ENCODE results near the gene CD3D.
A peak's percentile ranks its signal among the peaks of the same experiment; 100 is the strongest.

The CD3D gene

DNA sequence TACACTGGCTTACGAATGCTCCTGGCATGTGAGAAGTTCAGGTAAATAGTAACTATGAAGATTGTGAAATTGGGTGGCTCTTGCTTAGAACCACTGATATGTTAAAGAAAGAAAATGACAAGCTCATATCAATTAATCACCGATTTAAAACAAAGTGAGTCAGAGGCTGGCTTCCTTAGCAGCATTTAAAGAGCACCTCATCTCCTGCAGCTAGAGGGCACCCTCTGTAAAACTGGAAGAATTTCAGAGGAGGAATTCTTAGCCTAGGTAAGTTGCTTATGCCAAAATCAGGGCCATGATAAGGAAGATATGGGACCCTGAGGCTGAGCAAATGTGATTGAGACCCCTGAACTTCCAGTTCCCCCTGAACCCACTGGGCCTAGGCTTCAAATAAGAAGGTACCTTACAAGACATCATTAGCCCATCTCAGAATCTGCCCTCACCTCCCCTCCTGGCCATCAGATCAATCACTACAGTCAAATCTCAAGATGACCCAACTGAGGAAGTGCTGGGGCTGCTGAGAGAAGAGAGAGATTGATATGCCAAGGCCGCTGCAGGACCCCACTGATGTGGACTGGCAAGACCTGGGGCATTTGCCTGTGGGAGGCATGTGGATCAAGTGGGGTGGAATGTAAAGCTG lies 46.6 kb downstream of the CD3D start:
- DNase-seq, result peak; percentile 53

DNA sequence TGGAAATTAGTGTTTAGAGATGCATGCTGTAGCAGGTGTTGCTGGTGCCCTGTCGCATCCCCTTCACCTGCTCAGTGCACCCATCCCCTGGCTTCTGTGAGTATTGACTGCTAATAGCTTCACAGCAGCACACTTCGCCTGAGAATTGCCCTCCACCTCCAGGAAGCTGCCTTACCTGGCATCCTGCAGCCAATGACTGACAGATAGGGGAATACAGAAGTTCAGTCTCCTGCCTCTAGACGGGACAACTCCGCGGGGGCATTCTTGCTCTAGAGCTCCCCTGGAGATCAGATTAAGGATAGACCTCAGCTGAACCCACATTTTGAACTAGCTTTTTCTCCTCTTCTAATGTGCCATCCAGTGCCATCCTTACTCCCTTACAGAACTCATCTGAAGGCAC lies 47.3 kb downstream of the CD3D start:
- no peak for DNase-seq

DNA sequence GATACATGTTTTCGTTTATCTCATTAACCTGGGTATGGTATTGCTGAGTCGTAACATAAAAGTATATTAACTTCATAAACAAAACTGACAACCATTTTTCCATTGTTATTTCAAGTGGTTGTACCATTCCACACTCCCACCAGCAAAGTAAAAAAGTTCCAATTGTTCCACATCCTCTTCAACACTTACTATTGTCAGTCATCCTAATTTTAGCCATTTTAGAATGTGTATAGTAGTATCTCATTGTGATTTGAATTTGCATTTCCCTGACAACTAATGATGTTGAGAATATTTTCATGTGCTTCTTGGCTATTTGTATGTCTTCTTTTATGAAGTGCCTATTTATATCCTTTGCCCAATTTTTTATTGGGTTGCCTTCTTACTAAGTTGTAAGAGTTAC lies 48.5 kb downstream of the CD3D start:
- no peak for DNase-seq

DNA sequence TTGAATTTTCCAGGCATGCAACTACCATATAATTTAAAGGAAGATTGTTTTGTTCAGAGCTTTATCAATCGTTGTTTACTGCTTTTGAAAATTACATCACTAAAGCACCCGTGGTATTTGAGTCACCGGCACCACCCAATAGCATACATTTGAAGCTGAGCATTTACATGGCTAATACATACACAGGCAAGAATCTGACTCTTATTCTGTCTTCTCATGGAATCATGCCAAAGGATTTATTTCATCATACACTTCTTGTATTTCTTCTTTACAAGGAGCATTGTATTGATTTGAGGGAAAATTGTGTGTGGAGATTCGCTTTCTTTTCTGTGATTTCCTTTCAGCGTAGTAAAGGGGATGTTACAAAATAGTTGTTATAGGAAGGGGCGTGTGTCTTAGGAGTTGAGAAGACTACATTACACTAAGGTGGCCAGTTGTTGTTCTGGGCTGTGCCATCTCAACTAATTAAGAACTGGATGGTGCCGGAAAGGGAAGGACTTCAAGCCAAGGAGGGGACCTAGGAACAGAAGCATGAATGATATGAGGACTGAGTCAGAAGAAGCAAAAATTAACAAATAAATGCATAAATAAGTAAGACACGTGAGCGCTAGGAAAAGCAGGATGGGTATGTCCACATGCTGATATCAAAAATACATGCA lies 50.9 kb downstream of the CD3D start:
- DNase-seq, result no peak

DNA sequence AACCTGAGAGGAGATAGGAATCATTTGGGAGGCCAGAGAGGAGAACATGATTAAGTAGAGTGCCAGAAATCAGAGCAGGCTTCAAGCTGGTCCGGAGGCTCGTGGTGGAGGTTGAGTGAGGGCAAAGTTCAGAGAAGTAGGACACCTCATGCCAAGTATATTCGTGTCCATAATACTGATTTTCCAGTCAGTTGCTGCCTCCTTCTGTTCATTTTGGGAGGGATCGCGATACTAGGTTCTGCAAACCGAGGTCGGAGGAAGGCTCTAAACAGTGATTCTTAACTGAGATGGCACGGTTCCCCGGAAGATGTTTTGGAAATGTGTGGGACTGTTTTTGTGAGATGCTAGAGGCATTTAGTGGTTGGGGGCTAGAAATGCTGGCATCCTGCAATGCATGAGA lies 51.6 kb downstream of the CD3D start:
- peak; percentile 27 for DNase-seq

DNA sequence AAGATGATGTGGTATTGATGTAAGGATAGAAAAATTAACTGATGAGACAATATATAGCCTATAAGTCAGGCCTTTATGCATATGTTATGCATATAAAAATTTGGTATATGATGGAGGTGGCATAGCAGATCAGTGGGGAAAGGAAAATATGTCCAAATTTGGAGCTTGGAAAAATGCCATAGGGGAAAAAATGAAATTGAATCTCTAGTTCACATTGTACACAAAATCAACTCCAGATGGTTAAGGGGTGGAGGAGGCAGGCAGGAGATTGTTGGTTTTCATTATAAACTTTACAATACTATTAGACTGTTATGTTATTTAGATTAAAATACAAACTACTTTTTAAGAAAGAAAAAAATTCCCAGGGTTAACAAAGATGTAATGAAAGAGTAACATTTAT lies 53.1 kb downstream of the CD3D start:
- no peak for DNase-seq
